ENCODE results near the gene RALGPS2.

GRCh38 chr1:178885869-178886268 lies 160.8 kb downstream of the RALGPS2 start:
- TF ChIP-seq, protein P1, sequence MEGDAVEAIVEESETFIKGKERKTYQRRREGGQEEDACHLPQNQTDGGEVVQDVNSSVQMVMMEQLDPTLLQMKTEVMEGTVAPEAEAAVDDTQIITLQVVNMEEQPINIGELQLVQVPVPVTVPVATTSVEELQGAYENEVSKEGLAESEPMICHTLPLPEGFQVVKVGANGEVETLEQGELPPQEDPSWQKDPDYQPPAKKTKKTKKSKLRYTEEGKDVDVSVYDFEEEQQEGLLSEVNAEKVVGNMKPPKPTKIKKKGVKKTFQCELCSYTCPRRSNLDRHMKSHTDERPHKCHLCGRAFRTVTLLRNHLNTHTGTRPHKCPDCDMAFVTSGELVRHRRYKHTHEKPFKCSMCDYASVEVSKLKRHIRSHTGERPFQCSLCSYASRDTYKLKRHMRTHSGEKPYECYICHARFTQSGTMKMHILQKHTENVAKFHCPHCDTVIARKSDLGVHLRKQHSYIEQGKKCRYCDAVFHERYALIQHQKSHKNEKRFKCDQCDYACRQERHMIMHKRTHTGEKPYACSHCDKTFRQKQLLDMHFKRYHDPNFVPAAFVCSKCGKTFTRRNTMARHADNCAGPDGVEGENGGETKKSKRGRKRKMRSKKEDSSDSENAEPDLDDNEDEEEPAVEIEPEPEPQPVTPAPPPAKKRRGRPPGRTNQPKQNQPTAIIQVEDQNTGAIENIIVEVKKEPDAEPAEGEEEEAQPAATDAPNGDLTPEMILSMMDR (IDR thresholded peaks at IDR 0.05 in 8 of 11, conservative IDR thresholded peaks at IDR 0.05 in 3 of 11) = no peak
- no peak for TF ChIP-seq POLR2AphosphoS5 (IDR thresholded peaks at IDR 0.05)

Measured in spleen (tissue), 7 donors.